Measurements from ENCODE around the gene CCDC146. TPM values are rescaled to one million over a fixed set of nuclear protein-coding genes. Genes with fewer than 3 reads are reported as not detected.

CCDC146 gene
- total and polyA plus RNA-seq, 12 donors: 1.7 to 10.8 (median 7.0) TPM

GRCh38 chr7:77326131-77326530 lies 203.7 kb downstream of the CCDC146 start:
- no peak for TF ChIP-seq CTCF (IDR thresholded peaks at IDR 0.05)
- no peak for ATAC-seq
- intact Hi-C loops (cut with DNase I): loop anchor here in 5 of 10 donors (5.0 to 10.0 kb wide), 4 partner anchors 74 to 201 kb away; partner anchors contain the start of gene CCDC146 (in 2 of the 5)
- DNase-seq: no peak
- WGBS, 2 donors: 84 to 87% methylated on average over 3 of the region's 3 CpGs
- Histone ChIP-seq H3K4me3 (no peak overlapping the region), H3K36me3 (peaks cover 0 to 31% (median 0%) of the 10 kb centered on the region in 9 donors), H3K27me3 (no peaks in the 10 kb centered on the region), H3K4me1 (peaks cover 11 to 52% (median 44%) of the 10 kb centered on the region in 9 donors), H3K9me3 (no peaks in the 10 kb centered on the region), H3K27ac (no peak overlapping the region)

- TF ChIP-seq CTCF (IDR thresholded peaks at IDR 0.05): no peak
- peak in 7 of 8 donors; percentile 23 to 88 (median 60) for ATAC-seq
- peak overlapping the region in 8 of 10 donors; percentile 2 to 85 (median 20) for H3K27ac ChIP-seq
- peaks cover 11 to 57% (median 51%) of the 10 kb centered on the region in 9 donors for H3K4me1 ChIP-seq
- peak in 1 of 2 donors; percentile 29 for DNase-seq
- H3K36me3 ChIP-seq: peaks cover 0 to 21% (median 0%) of the 10 kb centered on the region in 9 donors
- no peaks in the 10 kb centered on the region for H3K27me3 ChIP-seq
- no peaks in the 10 kb centered on the region for H3K9me3 ChIP-seq
- no peak overlapping the region for H3K4me3 ChIP-seq
- WGBS, 2 donors: 62% methylated on average over 12 of the region's 12 CpGs
- intact Hi-C loops (cut with DNase I): loop anchor here in 5 of 10 donors (5.0 to 10.0 kb wide), 4 partner anchors 75 to 202 kb away; partner anchors contain the start of gene CCDC146 (in 2 of the 5)
These were observed 204.9 kb downstream of the CCDC146 start for GRCh38 chr7:77327067-77327931.

- no peak overlapping the region for H3K4me3 ChIP-seq
- peak in 6 of 8 donors; percentile 17 to 50 (median 26) for ATAC-seq
- H3K27me3 ChIP-seq: no peaks in the 10 kb centered on the region
- no peak for TF ChIP-seq CTCF (IDR thresholded peaks at IDR 0.05)
- intact Hi-C loops (cut with DNase I): loop anchor here in 5 of 10 donors (5.0 to 10.0 kb wide), 4 partner anchors 76 to 203 kb away; partner anchors contain the start of gene CCDC146 (in 2 of the 5)
- peaks cover 11 to 57% (median 51%) of the 10 kb centered on the region in 9 donors for H3K4me1 ChIP-seq
- peaks cover 0 to 15% (median 0%) of the 10 kb centered on the region in 9 donors for H3K36me3 ChIP-seq
- no peak for DNase-seq
- WGBS, 2 donors: 35 to 41% methylated on average over 6 of the region's 6 CpGs
- H3K9me3 ChIP-seq: no peaks in the 10 kb centered on the region
- peak overlapping the region in 9 of 10 donors; percentile 9 to 85 (median 34) for H3K27ac ChIP-seq
These were observed 205.7 kb downstream of the CCDC146 start for GRCh38 chr7:77327932-77328628.

- no peaks in the 10 kb centered on the region for H3K27me3 ChIP-seq
- H3K27ac ChIP-seq: peak overlapping the region in 9 of 10 donors; percentile 9 to 85 (median 34)
- H3K4me3 ChIP-seq: no peak overlapping the region
- H3K4me1 ChIP-seq: peaks cover 11 to 57% (median 51%) of the 10 kb centered on the region in 9 donors
- TF ChIP-seq CTCF (IDR thresholded peaks at IDR 0.05): no peak
- 39 to 47% methylated on average over 1 of the region's 1 CpG for WGBS, 2 donors
- intact Hi-C loops (cut with DNase I): loop anchor here in 5 of 10 donors (5.0 to 10.0 kb wide), 4 partner anchors 76 to 204 kb away; partner anchors contain the start of gene CCDC146 (in 2 of the 5)
- ATAC-seq (no peak), DNase-seq (no peak)
- H3K9me3 ChIP-seq: no peaks in the 10 kb centered on the region
- H3K36me3 ChIP-seq: peaks cover 0 to 9% (median 0%) of the 10 kb centered on the region in 9 donors
These were observed 206.3 kb downstream of the CCDC146 start for GRCh38 chr7:77328669-77329068.

Measured in heart right ventricle (tissue), 16 donors.